Stomach (tissue), 4 donors: Measurements from ENCODE around the gene RERE.

Experiments used
- CTCF ChIP-seq, 7 experiments: fragments of 450-650 bp in 4 of 7; fragments of 200-600 bp in 3 of 7; sonication (generic) in 3 of 7; IDR thresholded peaks; one replicate each; pipeline ENCODE4 v1.5.1; 2016 to 2019; ENCODE audit warnings: antibody characterized with exemption in 7 of 7, control low read depth in 2 of 7, mild to moderate bottlenecking in 1 of 7
- POLR2A ChIP-seq, 4 donors: fragments of 450-650 bp; IDR thresholded peaks; one replicate each; pipeline ENCODE4 v1.6.1; 2016; ENCODE audit warnings: antibody characterized with exemption in 4 of 4, control low read depth in 2 of 4, mild to moderate bottlenecking in 1 of 4, moderate library complexity in 1 of 4

- TF ChIP-seq CTCF (IDR thresholded peaks at IDR 0.05): no peak
- no peak for TF ChIP-seq POLR2A (IDR thresholded peaks at IDR 0.05)
These were observed 1.8 kb downstream of the RERE start for GRCh38 chr1:8815582-8816151.
